ENCODE results near the gene CSTF2T. TPM values are rescaled to one million over a fixed set of nuclear protein-coding genes. Genes with fewer than 3 reads are reported as not detected.

Gene CSTF2T
- total RNA-seq, 1 experiment from 2014 or later, result 42.1 TPM

GRCh38 chr10:51718804-51719291 lies 19.5 kb upstream of the CSTF2T start:
- H3K36me3 Mint-ChIP-seq (ENCODE audit: insufficient read depth in 1 of 3, low read depth in 3 of 3), result no peaks in the 10 kb centered on the region; a peak in 1 of 7 replicates
- H3K4me2 ChIP-seq (ENCODE audit: insufficient read depth, insufficient read length, low read length), result no peak overlapping the region

More at GRCh38 chr10:51718804-51719291, 19.5 kb upstream of the CSTF2T start:
- no peaks in the 10 kb centered on the region for H3K27me3 ChIP-seq (ENCODE audit: insufficient read depth, low read length)
- DNase-seq, result peak; percentile 62
- TF ChIP-seq CTCF (conservative IDR thresholded peaks at IDR 0.05), result no peak
- H3K9me3 Mint-ChIP-seq, result no peaks in the 10 kb centered on the region
- no peak overlapping the region for H3K18ac ChIP-seq (ENCODE audit: insufficient read length, low read depth, low read length)
- H3K4ac ChIP-seq (ENCODE audit: low read depth, low read length), result no peak overlapping the region
- no peak overlapping the region for H3K56ac ChIP-seq (ENCODE audit: insufficient read length, low read depth, low read length)
- H3K27me3 Mint-ChIP-seq (ENCODE audit: low read depth), result no peaks in the 10 kb centered on the region
- H4K5ac ChIP-seq (ENCODE audit: insufficient read length, low read depth, low read length), result no peak overlapping the region
- no peak overlapping the region for H3K4me3 Mint-ChIP-seq
- H3K9ac ChIP-seq (ENCODE audit: extremely low read depth, insufficient read length, low read length), result no peak overlapping the region
- no peak overlapping the region for H4K91ac ChIP-seq (ENCODE audit: insufficient read length, low read depth, low read length)
- H3K79me1 ChIP-seq (ENCODE audit: insufficient read depth, low read depth, low read length, poor library complexity, severe bottlenecking), result no peaks in the 10 kb centered on the region
- no peak overlapping the region for H3K27ac ChIP-seq (ENCODE audit: insufficient read length, low read depth, low read length)
- no peak overlapping the region for H3K23ac ChIP-seq (ENCODE audit: insufficient read length, low read depth, low read length)
- H4K8ac ChIP-seq (replicated peaks; ENCODE audit: insufficient read length, low read depth, low read length), result no peak overlapping the region
- no peak overlapping the region for H2BK120ac ChIP-seq (ENCODE audit: low read depth, low read length, poor library complexity, severe bottlenecking)
- H3K79me2 ChIP-seq (ENCODE audit: insufficient read depth, low read length), result no peaks in the 10 kb centered on the region
- no peaks in the 10 kb centered on the region for H3K23me2 ChIP-seq (ENCODE audit: insufficient read length, low read depth, low read length, poor library complexity, severe bottlenecking)
- peaks cover 13% of the 10 kb centered on the region in 2 experiments for H3K4me1 Mint-ChIP-seq
- H2BK20ac ChIP-seq (ENCODE audit: low read depth, low read length, poor library complexity, severe bottlenecking), result no peak overlapping the region
- peak overlapping the region; percentile 16 to 77 (median 62); a peak in 4 of 7 replicates for H3K27ac Mint-ChIP-seq
- H3K9me3 ChIP-seq (ENCODE audit: control insufficient read depth, low read depth, low read length), result no peaks in the 10 kb centered on the region
- no peak overlapping the region for H2BK5ac ChIP-seq (ENCODE audit: insufficient read length, low read length)
- no peak overlapping the region for H2AK5ac ChIP-seq (ENCODE audit: insufficient read length, low read length)
- no peaks in the 10 kb centered on the region for H4K20me1 ChIP-seq (ENCODE audit: control insufficient read depth, insufficient read depth, insufficient read length)
- H3T11ph ChIP-seq (ENCODE audit: low read length), result no peak overlapping the region
- H3K14ac ChIP-seq (ENCODE audit: insufficient read depth, low read length), result no peak overlapping the region
- no peak overlapping the region for H2AFZ ChIP-seq (ENCODE audit: low read length)
- no peaks in the 10 kb centered on the region; the same call in 1 of the 2 replicates for H3K4me1 ChIP-seq (ENCODE audit: insufficient read depth, low read length)
- H2BK15ac ChIP-seq (ENCODE audit: low read depth, low read length), result no peak overlapping the region
- H2BK12ac ChIP-seq (ENCODE audit: insufficient read length, low read depth, low read length), result no peak overlapping the region
